K562 (cell line): ENCODE data around the gene DAB1.

ENCODE experiments used
- ATF4 ChIP-seq: fragments of 450-650 bp; formaldehyde crosslinking; IDR thresholded peaks from 2 replicates; pipeline ENCODE4 v1.4.0; 2022; ENCODE audit warnings: mild to moderate bottlenecking, moderate library complexity
- CTCF ChIP-seq, 3 experiments: IDR thresholded peaks in 2 of 3; conservative IDR thresholded peaks in 1 of 3; 2 replicates each; pipeline ENCODE4 v1.5.1; 2011 to 2012; ENCODE audit warnings: low read length in 3 of 3, mild to moderate bottlenecking in 3 of 3, control low read depth in 2 of 3, improper control_type of control experiment in 1 of 3, inconsistent platforms in 1 of 3, low read depth in 1 of 3, mixed read lengths in 1 of 3, moderate library complexity in 1 of 3; ENCODE audit not compliant: insufficient read depth in 2 of 3
- GTF2B ChIP-seq: IDR thresholded peaks from 2 replicates; pipeline ENCODE4 v1.6.1; 2011; ENCODE audit not compliant: insufficient read length; ENCODE audit errors: extremely low read depth
- HDAC2 ChIP-seq: fragments of 450-650 bp; IDR thresholded peaks from 2 replicates; pipeline ENCODE4 v1.6.1; 2016; ENCODE audit warnings: mild to moderate bottlenecking
- KDM1A ChIP-seq, 2 experiments: fragments of 450-650 bp; IDR thresholded peaks; 2 replicates each; pipeline ENCODE4 v1.6.1; 2016; ENCODE audit warnings: mild to moderate bottlenecking in 2 of 2
- MGA ChIP-seq: fragments of 450-650 bp; IDR thresholded peaks from 2 replicates; pipeline ENCODE4 v1.6.1; 2016; ENCODE audit warnings: mild to moderate bottlenecking, moderate library complexity
- PCBP2 ChIP-seq: fragments of 200-400 bp; formaldehyde crosslinking; IDR thresholded peaks from 2 replicates; pipeline ENCODE4 v1.6.1; 2018; ENCODE audit warnings: low read length, low read depth, mild to moderate bottlenecking, moderate library complexity; ENCODE audit not compliant: poor library complexity, severe bottlenecking
- POLR2AphosphoS5 ChIP-seq: IDR thresholded peaks from 2 replicates; pipeline ENCODE4 v1.6.1; 2011; ENCODE audit warnings: mild to moderate bottlenecking, low read depth, low read length, moderate library complexity; ENCODE audit not compliant: control insufficient read depth, insufficient read depth
- RAD21 ChIP-seq, 2 experiments: fragments of 250-450 bp in 1 of 2; fragments of 450-650 bp in 1 of 2; sonication (Bioruptor Pico) in 1 of 2; formaldehyde crosslinking in 1 of 2; IDR thresholded peaks in 1 of 2; conservative IDR thresholded peaks in 1 of 2; 2 replicates each; pipeline versions ENCODE4 v1.4.0 to v1.8.0; 2020 to 2022; ENCODE audit warnings: mild to moderate bottlenecking in 2 of 2, moderate library complexity in 1 of 2
- TEAD4 ChIP-seq, 2 experiments: sonication (generic) in 1 of 2; formaldehyde crosslinking in 1 of 2; IDR thresholded peaks; 2 replicates each; pipeline versions ENCODE4 v1.6.1 to v1.8.0; 2012 to 2022; ENCODE audit warnings: borderline replicate concordance in 1 of 2, inconsistent platforms in 1 of 2, low read length in 1 of 2, mild to moderate bottlenecking in 1 of 2, missing genetic modification reagents in 1 of 2
- TOE1 ChIP-seq, 2 experiments: fragments of 450-650 bp in 1 of 2; sonication (generic) in 1 of 2; formaldehyde crosslinking in 1 of 2; IDR thresholded peaks; 2 replicates each; pipeline versions ENCODE4 v1.7.1 to v1.8.0; 2016 to 2022; ENCODE audit warnings: borderline replicate concordance in 2 of 2, mild to moderate bottlenecking in 2 of 2, antibody characterized with exemption in 1 of 2, inconsistent platforms in 1 of 2, low read depth in 1 of 2, missing genetic modification reagents in 1 of 2, moderate library complexity in 1 of 2
- TRIM24 ChIP-seq, 2 experiments: fragments of 450-650 bp; IDR thresholded peaks; 2 replicates each; pipeline ENCODE4 v1.6.1; 2016
- ZC3H11A ChIP-seq: IDR thresholded peaks from 2 replicates; pipeline ENCODE4 v1.6.1; 2012; ENCODE audit warnings: low read depth, low read length, improper control_type of control experiment
- ZNF274 ChIP-seq: IDR thresholded peaks from 2 replicates; pipeline ENCODE4 v1.6.1; 2011; ENCODE audit warnings: low read depth, mild to moderate bottlenecking, low read length, moderate library complexity, borderline replicate concordance

- TF ChIP-seq ZC3H11A: no peak
- TF ChIP-seq ZNF274: no peak
- TF ChIP-seq KDM1A (IDR thresholded peaks at IDR 0.05): no peak
- no peak for TF ChIP-seq PCBP2
- no peak for TF ChIP-seq TEAD4 (IDR thresholded peaks at IDR 0.05; ENCODE audit: low read length)
- TF ChIP-seq TEAD4 (CRISPR knock-in tag; IDR thresholded peaks at IDR 0.05; ENCODE audit: borderline replicate concordance): no peak
- no peak for TF ChIP-seq GTF2B
- TF ChIP-seq TOE1 (IDR thresholded peaks at IDR 0.05; ENCODE audit: borderline replicate concordance): no peak
- TF ChIP-seq TOE1 (CRISPR knock-in tag; IDR thresholded peaks at IDR 0.05; ENCODE audit: borderline replicate concordance, low read depth): no peak
- no peak for TF ChIP-seq CTCF (IDR thresholded peaks at IDR 0.05 in 2 of 3, conservative IDR thresholded peaks at IDR 0.05 in 1 of 3; ENCODE audit: insufficient read depth in 2 of 3, low read depth in 1 of 3, low read length in 3 of 3)
- TF ChIP-seq POLR2AphosphoS5: no peak
- no peak for TF ChIP-seq MGA
- no peak for TF ChIP-seq HDAC2
- TF ChIP-seq ATF4 (CRISPR knock-in tag): no peak
- TF ChIP-seq TRIM24 (IDR thresholded peaks at IDR 0.05): no peak
- no peak for TF ChIP-seq RAD21 (CRISPR knock-in tag; conservative IDR thresholded peaks at IDR 0.05 in 1 of 2, IDR thresholded peaks at IDR 0.05 in 1 of 2)
These were observed 292.0 kb downstream of the DAB1 start for GRCh38 chr1:57131701-57132394.
